ENCODE data around the gene KRTAP17-1. TPM values are rescaled to one million over a fixed set of nuclear protein-coding genes. Genes with fewer than 3 reads are reported as not detected.

Gene KRTAP17-1
- polyA plus RNA-seq, 3 donors from 2014 or later: not detected

DNA sequence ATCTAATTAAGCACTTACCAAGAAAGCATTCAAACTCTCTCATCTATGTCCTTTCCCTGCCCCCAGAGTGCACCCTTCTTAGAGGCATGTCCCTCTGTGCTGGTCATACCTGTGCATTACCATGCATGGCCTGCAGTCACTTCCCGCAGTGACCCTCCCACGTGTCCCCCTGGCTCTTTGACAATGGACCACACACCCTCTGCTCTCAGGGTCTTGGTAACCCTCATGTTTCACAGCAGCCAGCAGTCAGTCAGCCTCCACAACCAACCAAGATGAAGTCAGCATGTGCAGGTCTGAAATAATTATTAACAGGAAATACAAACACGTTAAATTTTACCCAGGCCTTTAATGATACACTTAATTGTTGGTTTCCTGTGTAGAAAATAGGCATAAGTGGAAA lies 25.0 kb upstream of the KRTAP17-1 start:
- Mint-ChIP-seq H3K4me1 (peaks cover 44 to 49% of the 10 kb centered on the region in 2 donors), H3K27me3 (ENCODE audit: low read depth in 3 of 3) (peaks cover 5 to 8% (median 6%) of the 10 kb centered on the region in 3 donors), H3K4me3 (peak overlapping the region in 4 of 5 donors; percentile 29 to 61 (median 54)), H3K27ac (peak overlapping the region; percentile 37 to 81 (median 65)), H3K36me3 (peaks cover 0 to 8% (median 7%) of the 10 kb centered on the region in 3 donors), H3K9me3 (peaks cover 2 to 22% (median 12%) of the 10 kb centered on the region in 6 donors)
- DNase-seq: no peak

DNA sequence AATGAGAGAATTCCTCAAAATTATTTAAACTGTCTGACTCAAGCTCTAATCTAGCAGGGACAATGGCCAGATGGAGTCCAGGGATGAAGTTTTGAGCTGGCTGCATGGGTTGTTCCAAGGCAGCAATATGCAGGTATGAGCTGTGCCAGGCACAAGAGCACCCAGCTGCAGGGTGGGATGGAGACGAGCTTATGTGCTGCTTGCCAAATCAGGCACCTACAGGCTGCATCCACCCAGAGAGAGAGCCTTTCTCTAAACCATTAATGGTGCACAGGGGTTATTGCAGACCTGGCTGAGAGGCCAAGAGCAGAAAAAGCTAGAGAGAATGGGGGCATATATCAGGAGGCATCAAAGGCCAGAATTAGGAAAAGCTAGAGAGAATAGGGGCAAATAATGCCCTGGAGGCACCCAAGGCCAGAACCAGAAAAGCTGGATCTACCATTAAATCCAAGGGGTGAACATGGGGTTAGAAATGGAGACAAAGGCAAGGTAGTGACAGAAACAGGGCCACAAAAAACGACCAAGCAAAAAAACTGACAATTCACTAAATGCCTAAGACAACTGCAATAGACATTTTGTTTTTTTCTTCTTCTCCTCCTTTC lies 24.2 kb upstream of the KRTAP17-1 start:
- H3K27ac Mint-ChIP-seq: peak overlapping the region; percentile 20 to 79 (median 71)
- H3K9me3 Mint-ChIP-seq: peaks cover 2 to 22% (median 12%) of the 10 kb centered on the region in 6 donors
- H3K27me3 Mint-ChIP-seq (ENCODE audit: low read depth in 3 of 3): peaks cover 5 to 12% (median 7%) of the 10 kb centered on the region in 3 donors
- H3K4me1 Mint-ChIP-seq: peaks cover 52 to 57% of the 10 kb centered on the region in 2 donors
- peaks cover 0 to 8% (median 7%) of the 10 kb centered on the region in 3 donors for H3K36me3 Mint-ChIP-seq
- DNase-seq: no peak
- peak overlapping the region in 4 of 5 donors; percentile 36 to 67 (median 44) for H3K4me3 Mint-ChIP-seq

DNA sequence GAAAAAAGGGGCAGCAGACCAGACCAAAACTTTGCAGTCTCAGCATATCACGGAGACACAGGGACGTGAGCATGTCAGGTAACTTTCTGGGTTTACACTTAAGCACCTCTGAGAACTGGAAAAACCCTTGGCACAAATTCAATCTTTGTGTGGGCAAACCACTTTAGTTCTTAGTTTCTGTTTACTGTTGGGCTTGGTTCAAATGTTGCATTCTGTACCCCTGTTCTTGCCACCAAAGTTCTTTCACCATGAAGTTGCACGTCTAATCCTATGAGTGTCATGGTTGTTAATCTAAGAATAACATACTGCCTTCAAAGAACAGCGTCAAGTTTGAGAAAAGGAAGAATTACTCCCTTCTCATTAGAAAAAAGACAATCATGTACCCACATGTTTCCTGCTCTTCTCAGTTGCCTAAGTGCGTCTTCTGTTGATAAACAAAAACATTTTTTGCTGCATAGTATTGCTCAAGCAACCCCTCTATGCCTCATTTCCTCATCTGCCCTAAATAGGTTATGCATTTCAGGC lies 23.5 kb upstream of the KRTAP17-1 start:
- H3K27ac Mint-ChIP-seq: peak overlapping the region; percentile 18 to 79 (median 71)
- H3K27me3 Mint-ChIP-seq (ENCODE audit: low read depth in 3 of 3): peaks cover 5 to 12% (median 7%) of the 10 kb centered on the region in 3 donors
- H3K4me1 Mint-ChIP-seq: peaks cover 56 to 64% of the 10 kb centered on the region in 2 donors
- peaks cover 0 to 8% (median 7%) of the 10 kb centered on the region in 3 donors for H3K36me3 Mint-ChIP-seq
- H3K4me3 Mint-ChIP-seq: peak overlapping the region in 4 of 5 donors; percentile 3 to 67 (median 39)
- peak; percentile 56 to 64 (median 64) for DNase-seq
- peaks cover 2 to 22% (median 12%) of the 10 kb centered on the region in 6 donors for H3K9me3 Mint-ChIP-seq

DNA sequence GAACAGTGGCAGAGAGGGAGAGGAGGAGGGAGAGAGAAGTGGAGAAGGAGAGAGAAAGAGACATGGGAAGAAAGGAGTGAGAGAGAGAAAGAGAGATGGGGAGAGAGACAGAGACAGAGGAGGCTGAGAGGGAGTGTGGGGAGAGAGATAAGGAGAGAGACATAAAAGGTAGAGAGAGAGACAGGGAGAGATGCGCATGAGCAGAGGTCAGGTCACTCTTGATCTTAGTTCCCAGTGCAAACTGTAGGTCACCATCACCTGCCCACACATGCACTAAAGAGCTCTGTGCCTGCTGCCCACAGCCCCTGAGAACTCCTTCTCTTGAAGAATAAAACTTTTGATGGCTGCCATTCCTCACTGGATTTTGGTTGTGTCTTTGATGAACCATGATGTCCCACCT lies 20.2 kb upstream of the KRTAP17-1 start:
- no peaks in the 10 kb centered on the region for H3K36me3 Mint-ChIP-seq
- H3K4me1 Mint-ChIP-seq: peaks cover 49 to 54% of the 10 kb centered on the region in 2 donors
- H3K27ac Mint-ChIP-seq: peak overlapping the region in 2 of 6 donors; percentile 49 to 52
- DNase-seq: no peak
- peaks cover 5 to 9% (median 8%) of the 10 kb centered on the region in 3 donors for H3K27me3 Mint-ChIP-seq (ENCODE audit: low read depth in 3 of 3)
- H3K9me3 Mint-ChIP-seq: no peaks in the 10 kb centered on the region
- no peak overlapping the region for H3K4me3 Mint-ChIP-seq

DNA sequence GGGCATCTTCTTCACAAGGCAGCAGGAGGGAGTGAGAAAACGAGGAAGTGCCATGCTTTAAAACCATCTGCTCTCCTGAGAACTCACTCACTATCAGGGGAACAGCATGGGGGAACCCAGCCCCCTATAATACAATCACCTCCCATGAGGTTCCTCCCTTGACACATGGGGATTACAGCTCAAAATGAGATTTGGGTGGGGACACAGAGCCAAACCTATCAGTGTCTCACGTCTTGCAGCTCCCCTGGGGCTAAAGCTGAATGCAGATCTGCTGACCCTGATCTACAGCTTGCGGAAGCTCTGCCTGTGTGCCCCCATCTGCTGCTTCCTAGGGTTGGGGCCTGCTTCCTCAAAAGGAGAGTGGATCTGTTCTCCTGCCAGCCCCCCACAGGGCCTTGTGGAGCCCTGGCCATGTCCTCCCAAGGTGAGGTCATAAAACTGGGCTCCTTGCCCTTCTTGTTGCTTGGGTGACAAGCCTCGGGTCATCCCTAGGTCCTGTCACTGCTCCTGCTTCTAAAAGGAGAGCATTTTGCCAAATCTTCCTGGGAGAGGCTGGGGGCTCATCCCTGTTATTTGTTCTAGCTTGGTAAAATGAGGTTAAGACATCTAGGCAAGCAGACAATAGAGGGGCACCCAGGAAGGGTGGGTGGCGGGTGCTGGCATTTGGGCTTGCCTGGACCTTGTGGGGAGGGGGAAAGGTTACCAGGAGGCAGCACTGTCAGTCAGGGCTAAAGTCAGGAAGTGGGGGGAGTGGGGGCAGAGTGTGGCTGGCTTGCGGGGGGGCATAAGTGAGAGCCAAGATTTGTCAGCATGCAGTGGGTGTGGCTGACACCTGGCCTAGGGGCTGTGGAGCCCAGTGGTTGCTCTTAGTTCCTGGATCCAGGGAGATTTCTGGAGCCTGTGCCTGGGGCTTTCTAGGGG lies 19.1 kb upstream of the KRTAP17-1 start:
- H3K4me1 Mint-ChIP-seq: peaks cover 38 to 43% of the 10 kb centered on the region in 2 donors
- H3K36me3 Mint-ChIP-seq: no peaks in the 10 kb centered on the region
- no peaks in the 10 kb centered on the region for H3K9me3 Mint-ChIP-seq
- peak overlapping the region in 1 of 5 donors; percentile 52 for H3K4me3 Mint-ChIP-seq
- H3K27ac Mint-ChIP-seq: peak overlapping the region in 4 of 6 donors; percentile 22 to 79 (median 60)
- peaks cover 2 to 7% (median 6%) of the 10 kb centered on the region in 3 donors for H3K27me3 Mint-ChIP-seq (ENCODE audit: low read depth in 3 of 3)
- peak in 2 of 3 donors; percentile 17 to 33 for DNase-seq

DNA sequence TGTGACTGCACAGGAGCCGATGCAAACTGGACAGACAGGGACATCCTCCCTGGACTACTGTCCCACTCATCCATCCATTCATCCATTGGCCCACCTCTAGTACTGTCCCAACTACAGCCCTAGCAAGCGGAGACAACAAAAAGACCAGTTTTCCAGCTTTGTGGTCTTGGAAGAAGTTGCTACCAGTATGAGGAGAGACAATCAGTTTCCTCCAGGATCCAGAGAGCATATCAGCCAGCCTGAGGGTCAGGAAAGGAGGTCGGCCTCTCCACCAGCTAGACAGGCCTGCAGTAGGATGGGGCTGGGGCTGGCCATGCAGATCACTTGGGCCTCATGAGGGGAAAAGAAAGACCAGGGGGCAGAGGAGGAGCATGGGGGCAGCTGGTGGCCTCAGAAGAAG lies 18.3 kb upstream of the KRTAP17-1 start:
- no peaks in the 10 kb centered on the region for H3K9me3 Mint-ChIP-seq

DNA sequence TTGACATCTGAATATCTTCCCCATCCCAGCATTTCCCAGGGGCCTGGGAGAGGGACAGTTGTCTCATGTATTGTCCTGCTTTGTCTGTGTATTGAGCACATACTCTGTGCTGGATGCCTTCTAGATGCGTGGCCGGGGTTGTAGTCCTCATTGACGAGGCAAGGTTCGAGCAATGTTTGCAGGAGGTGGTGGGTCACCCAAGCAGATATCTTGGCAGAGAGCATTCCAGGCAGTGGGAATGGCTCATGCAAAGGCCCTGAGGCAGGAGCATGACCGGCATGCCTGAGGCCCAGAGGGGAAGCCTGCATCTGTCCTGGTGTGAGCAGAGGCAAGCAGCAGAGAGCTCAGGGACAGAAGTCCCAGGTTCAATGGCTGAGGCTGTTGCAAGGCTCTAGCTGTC lies 17.6 kb upstream of the KRTAP17-1 start:
- H3K27ac Mint-ChIP-seq: peak overlapping the region in 2 of 6 donors; percentile 44 to 61
- no peak for DNase-seq
- H3K4me3 Mint-ChIP-seq: no peak overlapping the region
- H3K9me3 Mint-ChIP-seq: no peaks in the 10 kb centered on the region
- peaks cover 2 to 7% (median 6%) of the 10 kb centered on the region in 3 donors for H3K27me3 Mint-ChIP-seq (ENCODE audit: low read depth in 3 of 3)
- peaks cover 25 to 28% of the 10 kb centered on the region in 2 donors for H3K4me1 Mint-ChIP-seq
- H3K36me3 Mint-ChIP-seq: no peaks in the 10 kb centered on the region

More for the DNA sequence above, 18.3 kb upstream of the KRTAP17-1 start:
- no peak for DNase-seq
- Mint-ChIP-seq H3K36me3 (no peaks in the 10 kb centered on the region), H3K4me1 (peaks cover 30 to 35% of the 10 kb centered on the region in 2 donors), H3K27me3 (ENCODE audit: low read depth in 3 of 3) (peaks cover 2 to 7% (median 6%) of the 10 kb centered on the region in 3 donors), H3K4me3 (no peak overlapping the region), H3K27ac (peak overlapping the region in 3 of 6 donors; percentile 29 to 79 (median 61))

DNA sequence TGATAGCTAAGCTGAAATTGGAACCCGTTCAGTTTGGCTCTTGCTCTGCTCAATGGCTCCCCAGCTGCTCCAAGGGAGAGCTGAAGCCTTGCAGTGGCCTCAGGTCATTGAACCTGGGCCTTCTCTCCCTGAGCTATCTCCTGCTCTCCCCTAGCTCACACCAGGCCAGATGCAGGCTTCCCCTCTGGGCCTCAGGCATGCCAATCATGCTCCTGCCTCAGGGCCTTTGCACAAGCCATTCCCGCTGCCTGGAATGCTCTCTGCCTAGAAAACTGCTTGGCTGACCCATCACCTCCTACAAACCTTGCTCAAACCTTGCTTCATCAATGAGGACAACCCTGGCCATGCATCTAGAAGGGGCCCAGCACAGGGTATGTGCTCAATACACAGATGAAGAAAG lies 16.7 kb upstream of the KRTAP17-1 start:
- H3K27ac Mint-ChIP-seq: no peak overlapping the region
- no peaks in the 10 kb centered on the region for H3K9me3 Mint-ChIP-seq
- peaks cover 2 to 7% (median 6%) of the 10 kb centered on the region in 3 donors for H3K27me3 Mint-ChIP-seq (ENCODE audit: low read depth in 3 of 3)
- H3K36me3 Mint-ChIP-seq: no peaks in the 10 kb centered on the region
- peaks cover 25 to 27% of the 10 kb centered on the region in 2 donors for H3K4me1 Mint-ChIP-seq
- no peak for DNase-seq
- H3K4me3 Mint-ChIP-seq: no peak overlapping the region

DNA sequence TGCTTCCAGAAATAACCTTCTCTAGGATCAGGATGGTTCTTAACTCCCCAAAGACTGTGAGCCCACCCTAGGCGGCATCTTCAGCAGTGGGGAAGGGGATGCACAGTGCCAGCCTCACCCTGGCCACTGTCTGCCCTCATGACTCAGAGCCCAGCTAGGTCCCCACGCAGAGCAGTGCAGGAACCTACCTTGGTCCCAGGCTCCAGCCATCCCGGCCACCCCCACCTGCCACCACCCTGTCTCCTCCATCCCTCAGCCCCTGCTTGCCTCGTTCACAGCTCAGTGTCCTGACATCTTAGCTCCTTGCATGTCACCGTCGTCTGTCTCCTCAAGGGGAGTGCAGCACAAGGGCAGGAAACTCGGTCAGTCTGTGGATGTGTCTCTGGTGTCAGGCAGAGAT lies 16.1 kb upstream of the KRTAP17-1 start:
- Mint-ChIP-seq H3K27me3 (ENCODE audit: low read depth in 3 of 3) (peaks cover 2 to 7% (median 6%) of the 10 kb centered on the region in 3 donors), H3K4me3 (no peak overlapping the region), H3K27ac (no peak overlapping the region), H3K36me3 (no peaks in the 10 kb centered on the region), H3K9me3 (no peaks in the 10 kb centered on the region), H3K4me1 (peaks cover 27 to 30% of the 10 kb centered on the region in 2 donors)
- DNase-seq: no peak

DNA sequence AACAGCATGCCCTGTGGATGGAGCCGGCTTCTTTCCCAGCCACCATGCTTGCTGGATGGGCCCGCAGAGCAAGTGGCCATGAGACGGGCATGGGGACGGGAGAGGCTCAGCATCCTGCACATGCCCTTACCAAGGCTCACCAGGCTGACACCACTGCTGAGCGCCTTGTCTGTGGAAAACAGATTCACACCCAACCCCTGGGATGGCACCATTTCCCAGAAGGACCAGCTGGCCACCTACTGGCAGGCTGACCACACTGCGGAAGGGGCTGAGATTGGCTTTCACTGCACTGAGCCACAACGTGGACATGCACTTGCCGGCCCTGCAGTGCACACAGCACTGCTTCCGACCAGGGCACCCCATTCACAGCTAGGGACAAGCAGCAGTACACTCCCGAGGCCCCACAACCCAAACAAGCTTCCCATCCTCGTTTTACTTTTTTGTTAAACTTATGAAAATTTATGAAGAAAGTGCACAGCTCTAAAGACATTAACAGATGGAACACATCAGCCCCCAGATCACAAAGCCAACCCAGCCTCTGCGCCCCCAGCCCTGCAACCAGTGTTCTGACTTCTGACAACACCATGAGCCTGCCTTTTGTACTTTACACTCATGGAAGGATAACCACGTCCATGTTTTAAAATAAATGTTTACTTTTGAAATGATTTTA lies 13.9 kb upstream of the KRTAP17-1 start:
- Mint-ChIP-seq H3K27me3 (ENCODE audit: low read depth in 3 of 3) (peaks cover 0 to 3% (median 0%) of the 10 kb centered on the region in 3 donors), H3K4me1 (peaks cover 9 to 15% of the 10 kb centered on the region in 2 donors), H3K9me3 (no peaks in the 10 kb centered on the region), H3K36me3 (no peaks in the 10 kb centered on the region), H3K4me3 (no peak overlapping the region), H3K27ac (no peak overlapping the region)
- DNase-seq: no peak

DNA sequence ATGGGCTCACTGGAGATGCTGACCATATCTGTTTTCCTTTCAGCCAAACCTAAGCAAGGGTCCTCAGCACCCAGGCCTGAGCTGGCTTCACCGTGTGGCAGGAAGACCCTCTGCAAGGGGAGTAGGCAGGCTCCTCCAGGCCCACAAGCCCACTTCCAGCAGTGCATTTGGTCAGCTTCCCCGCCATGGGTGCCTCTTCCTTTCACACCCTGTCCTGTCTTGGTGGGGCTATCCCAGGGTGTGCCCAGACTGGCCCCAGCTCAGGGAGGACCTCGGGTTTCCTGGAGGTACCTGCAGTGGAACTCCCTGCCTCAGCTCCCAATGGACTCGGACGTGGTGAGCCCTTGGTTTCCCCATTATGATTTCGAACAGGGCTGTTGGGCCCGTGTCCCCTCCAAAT lies 12.7 kb upstream of the KRTAP17-1 start:
- no peaks in the 10 kb centered on the region for H3K9me3 Mint-ChIP-seq
- H3K27ac Mint-ChIP-seq: no peak overlapping the region
- H3K4me3 Mint-ChIP-seq: no peak overlapping the region
- no peaks in the 10 kb centered on the region for H3K36me3 Mint-ChIP-seq
- peaks cover 0 to 6% of the 10 kb centered on the region in 2 donors for H3K4me1 Mint-ChIP-seq
- DNase-seq: no peak
- H3K27me3 Mint-ChIP-seq (ENCODE audit: low read depth in 3 of 3): peaks cover 0 to under 1% (median 0%) of the 10 kb centered on the region in 3 donors

DNA sequence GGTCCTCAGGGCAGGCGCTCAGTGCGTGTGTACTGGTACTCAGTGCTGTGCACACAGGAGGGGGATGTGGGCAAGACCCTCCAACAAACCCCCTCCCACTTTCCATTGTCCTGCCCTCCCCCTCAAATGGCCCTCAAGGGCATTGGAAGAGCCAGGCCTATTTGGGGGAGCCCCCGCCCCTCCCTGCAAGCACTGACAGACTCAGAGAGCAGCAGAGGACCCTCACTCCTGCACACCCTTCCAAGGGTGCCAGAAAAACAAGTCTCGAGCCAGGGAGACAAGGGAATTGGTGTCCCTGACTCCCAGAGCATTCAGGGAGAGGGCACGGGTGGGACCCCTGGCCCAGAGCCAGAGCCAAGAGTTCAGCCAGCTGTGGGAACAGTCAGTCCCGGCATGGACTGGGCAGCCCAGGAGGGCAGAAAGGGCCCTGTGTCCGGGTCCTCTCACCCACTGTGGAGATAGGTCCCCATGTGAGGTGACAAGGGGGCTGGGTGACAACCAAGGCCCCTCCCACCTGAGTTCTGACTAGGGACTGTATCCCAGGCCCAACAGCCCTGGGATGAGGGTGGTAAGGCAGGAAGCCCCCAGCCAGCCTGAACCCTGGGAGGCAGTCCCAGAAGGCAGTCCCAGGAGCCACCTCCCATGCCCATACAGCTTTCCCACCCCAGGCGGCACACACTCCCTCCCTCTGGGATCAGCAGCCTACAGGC lies 12.1 kb upstream of the KRTAP17-1 start:
- H3K36me3 Mint-ChIP-seq: no peaks in the 10 kb centered on the region
- no peaks in the 10 kb centered on the region for H3K27me3 Mint-ChIP-seq (ENCODE audit: low read depth in 3 of 3)
- H3K27ac Mint-ChIP-seq: no peak overlapping the region
- peaks cover 5 to 6% of the 10 kb centered on the region in 2 donors for H3K4me1 Mint-ChIP-seq
- H3K9me3 Mint-ChIP-seq: no peaks in the 10 kb centered on the region
- no peak for DNase-seq
- no peak overlapping the region for H3K4me3 Mint-ChIP-seq
